H4 (cell line): Measurements from ENCODE around the gene SETBP1. TPM values are rescaled to one million over a fixed set of nuclear protein-coding genes. Genes with fewer than 3 reads are reported as not detected.

Source experiments
- DNase-seq: peaks from one replicate; pipeline ENCODE4 v3.0.0-alpha.2; 2015; ENCODE audit warnings: low spot score
- total RNA-seq: library from RNA; depleted of rRNA; stranded (reverse); fragments of >200 nt; shearing (Covaris generic); gene quantifications from 2 replicates; pipeline ENCODE4 v1.2.3, GENCODE V29; 2014

The SETBP1 gene
- total RNA-seq, 1 experiment from 2014 or later: 3.6 TPM

DNA sequence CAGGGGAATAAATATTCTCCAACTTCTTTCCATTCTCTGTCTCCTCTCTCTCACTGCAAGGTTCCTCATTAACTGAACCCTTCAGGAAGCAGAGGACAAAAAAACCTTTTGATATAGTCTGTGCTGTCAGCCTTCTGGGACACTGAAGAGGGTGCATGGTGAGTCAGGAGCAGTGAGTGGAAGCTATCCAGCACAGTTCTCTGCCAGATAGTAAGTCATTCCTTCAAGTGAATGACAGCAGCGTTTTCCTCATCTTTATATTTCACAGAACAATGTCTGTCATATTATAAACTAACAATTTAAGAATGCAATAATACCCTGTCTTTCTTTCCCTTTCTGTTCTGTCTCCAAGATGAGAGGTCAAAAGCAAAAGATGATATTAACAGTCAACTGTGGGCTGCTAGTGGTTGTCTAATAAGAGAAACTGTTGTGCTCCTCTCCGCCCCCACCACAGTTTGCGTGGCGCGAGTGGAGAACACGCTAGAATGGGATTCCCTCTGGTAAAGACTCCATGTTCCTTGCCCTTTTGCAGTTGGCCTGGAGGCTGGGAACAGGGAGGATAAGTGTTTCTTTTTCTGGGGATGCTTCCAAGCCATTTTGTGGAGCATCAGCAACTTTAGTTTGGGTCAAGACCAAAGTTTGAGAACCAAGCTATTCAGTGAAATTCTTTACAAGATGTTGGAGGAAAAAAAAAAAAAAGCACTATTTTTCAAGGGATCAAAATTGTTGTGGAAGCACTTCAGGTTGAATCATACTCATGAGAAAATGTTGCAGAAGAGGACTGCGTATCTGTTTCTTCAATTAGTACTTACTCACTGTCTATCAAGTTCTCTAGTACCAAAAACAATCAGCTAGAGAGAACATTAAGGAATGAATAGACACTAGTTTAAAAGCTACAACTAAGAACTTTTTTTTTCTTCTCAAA, 430.2 kb downstream of the SETBP1 start:
- no peak for DNase-seq

DNA sequence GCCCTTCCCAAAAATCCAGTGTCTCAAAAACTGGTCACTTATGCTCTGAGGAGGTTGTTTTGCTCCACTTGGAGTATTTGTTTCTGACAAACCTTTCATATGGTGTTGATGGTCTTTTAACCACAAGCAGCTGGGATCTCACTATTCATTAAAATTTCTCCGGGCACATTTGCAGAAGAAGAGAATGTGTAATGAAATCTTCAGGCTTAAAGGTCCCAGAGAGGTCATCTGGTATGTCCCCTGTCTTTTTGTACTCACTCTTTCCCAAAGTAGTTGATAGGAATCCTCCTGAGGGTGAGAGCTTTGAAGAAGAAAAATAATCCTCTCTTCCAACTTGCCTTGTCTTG, 430.8 kb downstream of the SETBP1 start:
- DNase-seq: no peak

DNA sequence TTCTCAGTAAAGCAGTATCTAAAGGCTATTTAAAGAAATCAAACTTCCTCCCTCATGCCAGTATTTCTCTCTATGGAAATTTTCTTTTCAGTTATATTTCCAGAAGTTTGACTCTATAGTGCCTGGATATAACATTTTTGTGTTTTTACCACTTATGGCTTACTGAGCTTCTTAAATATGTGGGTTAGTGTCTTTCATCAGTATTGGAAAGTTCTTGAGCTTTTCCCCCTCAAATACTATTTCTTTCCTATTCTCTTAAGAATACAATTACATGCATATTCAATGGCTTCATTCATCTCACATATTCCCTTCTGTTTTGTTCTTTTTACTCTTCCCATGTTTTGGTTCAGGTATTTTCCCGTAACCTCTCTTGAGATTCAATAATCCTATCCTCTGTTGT, 432.0 kb downstream of the SETBP1 start:
- no peak for DNase-seq

DNA sequence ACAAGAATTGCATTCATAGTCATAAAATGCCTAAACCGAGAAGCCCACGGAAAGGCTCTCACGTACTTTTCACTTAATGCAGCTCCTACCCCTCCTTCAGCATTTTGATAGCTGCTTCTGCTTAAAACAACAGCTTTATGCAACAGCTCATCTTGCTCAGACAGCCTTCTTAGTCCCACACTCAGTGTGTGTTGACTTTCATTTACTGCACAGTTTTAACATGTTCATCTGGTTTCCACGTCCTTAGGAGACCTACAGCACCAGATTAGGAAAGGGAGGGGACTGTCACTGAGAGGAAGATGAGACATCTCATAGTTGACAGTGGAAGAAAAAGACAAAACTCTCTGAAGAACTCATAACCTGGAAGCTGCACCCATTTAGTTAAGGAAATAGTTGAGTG, 435.4 kb downstream of the SETBP1 start:
- DNase-seq: no peak
